ENCODE measurements around the gene COL16A1. TPM values are rescaled to one million over a fixed set of nuclear protein-coding genes. Genes with fewer than 3 reads are reported as not detected.
A peak's percentile ranks its signal among the peaks of the same experiment; 100 is the strongest.

The COL16A1 gene
- total and polyA plus RNA-seq, 2 of the 13 experiments (the other 11 are each of a cell fraction or from before 2014, with no cell fraction given), result 4.3 to 12.2 TPM

DNA sequence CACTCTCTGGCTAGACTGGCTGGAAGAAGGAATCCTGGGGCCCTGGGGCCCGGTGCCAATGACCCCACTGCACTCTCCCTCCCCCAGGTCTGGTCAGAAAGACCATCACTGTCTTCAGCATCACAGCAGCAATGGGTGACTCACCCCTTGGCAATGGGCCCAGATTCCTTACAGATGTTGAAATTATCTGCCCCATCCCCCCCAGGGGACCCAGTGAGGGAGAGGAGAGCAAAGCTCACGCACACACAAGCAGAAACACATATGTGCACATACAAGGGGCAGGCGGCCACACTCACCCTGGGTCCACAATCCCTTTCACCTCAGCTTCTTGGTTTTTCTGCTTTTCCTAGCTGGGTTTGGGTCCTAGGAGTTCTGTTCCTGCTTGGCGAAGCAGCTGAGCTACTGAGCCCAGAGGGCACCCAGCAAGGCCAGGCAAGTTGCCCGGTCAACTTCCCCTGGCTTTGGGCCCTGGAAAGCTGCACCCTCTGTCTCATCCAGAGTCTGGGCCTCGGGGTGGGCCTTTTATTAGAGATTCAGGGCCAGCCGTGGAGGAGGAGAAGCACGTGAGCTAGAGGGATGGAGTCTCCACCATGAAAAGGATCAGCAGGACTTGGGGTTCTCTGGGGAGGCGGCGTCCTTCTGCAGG, 2.6 kb downstream of the COL16A1 start (continued):
- TF ChIP-seq ZFP41 (CRISPR knock-in tag; IDR thresholded peaks at IDR 0.05; ENCODE audit: borderline replicate concordance), result no peak
- TF ChIP-seq ZNF781 (CRISPR knock-in tag; IDR thresholded peaks at IDR 0.05; ENCODE audit: borderline replicate concordance, not compliant biosample characterization), result peak; percentile 23
- TF ChIP-seq ZNF143 (CRISPR knock-in tag; IDR thresholded peaks at IDR 0.05), result no peak
- TF ChIP-seq, protein P1, sequence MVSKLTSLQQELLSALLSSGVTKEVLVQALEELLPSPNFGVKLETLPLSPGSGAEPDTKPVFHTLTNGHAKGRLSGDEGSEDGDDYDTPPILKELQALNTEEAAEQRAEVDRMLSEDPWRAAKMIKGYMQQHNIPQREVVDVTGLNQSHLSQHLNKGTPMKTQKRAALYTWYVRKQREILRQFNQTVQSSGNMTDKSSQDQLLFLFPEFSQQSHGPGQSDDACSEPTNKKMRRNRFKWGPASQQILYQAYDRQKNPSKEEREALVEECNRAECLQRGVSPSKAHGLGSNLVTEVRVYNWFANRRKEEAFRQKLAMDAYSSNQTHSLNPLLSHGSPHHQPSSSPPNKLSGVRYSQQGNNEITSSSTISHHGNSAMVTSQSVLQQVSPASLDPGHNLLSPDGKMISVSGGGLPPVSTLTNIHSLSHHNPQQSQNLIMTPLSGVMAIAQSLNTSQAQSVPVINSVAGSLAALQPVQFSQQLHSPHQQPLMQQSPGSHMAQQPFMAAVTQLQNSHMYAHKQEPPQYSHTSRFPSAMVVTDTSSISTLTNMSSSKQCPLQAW (CRISPR knock-in tag; IDR thresholded peaks at IDR 0.05), result peak; percentile 88
- TF ChIP-seq, protein P2, sequence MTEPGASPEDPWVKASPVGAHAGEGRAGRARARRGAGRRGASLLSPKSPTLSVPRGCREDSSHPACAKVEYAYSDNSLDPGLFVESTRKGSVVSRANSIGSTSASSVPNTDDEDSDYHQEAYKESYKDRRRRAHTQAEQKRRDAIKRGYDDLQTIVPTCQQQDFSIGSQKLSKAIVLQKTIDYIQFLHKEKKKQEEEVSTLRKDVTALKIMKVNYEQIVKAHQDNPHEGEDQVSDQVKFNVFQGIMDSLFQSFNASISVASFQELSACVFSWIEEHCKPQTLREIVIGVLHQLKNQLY (CRISPR knock-in tag; IDR thresholded peaks at IDR 0.05), result peak; percentile 36; the same call in 1 of the 2 replicates
- TF ChIP-seq, protein P3, sequence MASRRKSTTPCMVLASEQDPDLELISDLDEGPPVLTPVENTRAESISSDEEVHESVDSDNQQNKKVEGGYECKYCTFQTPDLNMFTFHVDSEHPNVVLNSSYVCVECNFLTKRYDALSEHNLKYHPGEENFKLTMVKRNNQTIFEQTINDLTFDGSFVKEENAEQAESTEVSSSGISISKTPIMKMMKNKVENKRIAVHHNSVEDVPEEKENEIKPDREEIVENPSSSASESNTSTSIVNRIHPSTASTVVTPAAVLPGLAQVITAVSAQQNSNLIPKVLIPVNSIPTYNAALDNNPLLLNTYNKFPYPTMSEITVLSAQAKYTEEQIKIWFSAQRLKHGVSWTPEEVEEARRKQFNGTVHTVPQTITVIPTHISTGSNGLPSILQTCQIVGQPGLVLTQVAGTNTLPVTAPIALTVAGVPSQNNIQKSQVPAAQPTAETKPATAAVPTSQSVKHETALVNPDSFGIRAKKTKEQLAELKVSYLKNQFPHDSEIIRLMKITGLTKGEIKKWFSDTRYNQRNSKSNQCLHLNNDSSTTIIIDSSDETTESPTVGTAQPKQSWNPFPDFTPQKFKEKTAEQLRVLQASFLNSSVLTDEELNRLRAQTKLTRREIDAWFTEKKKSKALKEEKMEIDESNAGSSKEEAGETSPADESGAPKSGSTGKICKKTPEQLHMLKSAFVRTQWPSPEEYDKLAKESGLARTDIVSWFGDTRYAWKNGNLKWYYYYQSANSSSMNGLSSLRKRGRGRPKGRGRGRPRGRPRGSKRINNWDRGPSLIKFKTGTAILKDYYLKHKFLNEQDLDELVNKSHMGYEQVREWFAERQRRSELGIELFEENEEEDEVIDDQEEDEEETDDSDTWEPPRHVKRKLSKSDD (CRISPR knock-in tag; IDR thresholded peaks at IDR 0.05; ENCODE audit: low read depth), result 0 out of 2 replicates have a peak, but pooled peaks have one; percentile 26
- no peak for TF ChIP-seq SOX6 (IDR thresholded peaks at IDR 0.05)
- peak; percentile 88 for TF ChIP-seq SOX6 (CRISPR knock-in tag; IDR thresholded peaks at IDR 0.05)
- TF ChIP-seq, protein P4, sequence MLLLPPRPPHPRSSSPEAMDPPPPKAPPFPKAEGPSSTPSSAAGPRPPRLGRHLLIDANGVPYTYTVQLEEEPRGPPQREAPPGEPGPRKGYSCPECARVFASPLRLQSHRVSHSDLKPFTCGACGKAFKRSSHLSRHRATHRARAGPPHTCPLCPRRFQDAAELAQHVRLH (CRISPR knock-in tag; IDR thresholded peaks at IDR 0.05; ENCODE audit: borderline replicate concordance, low read depth), result peak; percentile 68; the same call in 1 of the 2 replicates
- no peak for TF ChIP-seq SMYD3 (CRISPR knock-in tag; IDR thresholded peaks at IDR 0.05)
- TF ChIP-seq DPF2 (CRISPR knock-in tag; IDR thresholded peaks at IDR 0.05; ENCODE audit: borderline replicate concordance, low read depth), result peak; percentile 93
- TF ChIP-seq TGIF2 (CRISPR knock-in tag; IDR thresholded peaks at IDR 0.05), result 0 out of 2 replicates have a peak, but pooled peaks have one; percentile 18
- TF ChIP-seq BHLHE40 (IDR thresholded peaks at IDR 0.05; ENCODE audit: low read length), result peak; percentile 19; the same call in 1 of the 2 replicates
- peak; percentile 51 for TF ChIP-seq ZNF629 (CRISPR knock-in tag; conservative IDR thresholded peaks at IDR 0.05)
- TF ChIP-seq, protein P5, sequence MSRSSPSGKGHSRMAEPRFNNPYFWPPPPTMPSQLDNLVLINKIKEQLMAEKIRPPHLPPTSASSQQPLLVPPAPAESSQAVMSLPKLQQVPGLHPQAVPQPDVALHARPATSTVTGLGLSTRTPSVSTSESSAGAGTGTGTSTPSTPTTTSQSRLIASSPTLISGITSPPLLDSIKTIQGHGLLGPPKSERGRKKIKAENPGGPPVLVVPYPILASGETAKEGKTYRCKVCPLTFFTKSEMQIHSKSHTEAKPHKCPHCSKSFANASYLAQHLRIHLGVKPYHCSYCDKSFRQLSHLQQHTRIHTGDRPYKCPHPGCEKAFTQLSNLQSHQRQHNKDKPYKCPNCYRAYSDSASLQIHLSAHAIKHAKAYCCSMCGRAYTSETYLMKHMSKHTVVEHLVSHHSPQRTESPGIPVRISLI (CRISPR knock-in tag; IDR thresholded peaks at IDR 0.05; ENCODE audit: borderline replicate concordance), result no peak
- TF ChIP-seq CBFB (CRISPR knock-in tag; IDR thresholded peaks at IDR 0.05), result peak; percentile 52; the same call in 1 of the 2 replicates
- TF ChIP-seq, protein P6, sequence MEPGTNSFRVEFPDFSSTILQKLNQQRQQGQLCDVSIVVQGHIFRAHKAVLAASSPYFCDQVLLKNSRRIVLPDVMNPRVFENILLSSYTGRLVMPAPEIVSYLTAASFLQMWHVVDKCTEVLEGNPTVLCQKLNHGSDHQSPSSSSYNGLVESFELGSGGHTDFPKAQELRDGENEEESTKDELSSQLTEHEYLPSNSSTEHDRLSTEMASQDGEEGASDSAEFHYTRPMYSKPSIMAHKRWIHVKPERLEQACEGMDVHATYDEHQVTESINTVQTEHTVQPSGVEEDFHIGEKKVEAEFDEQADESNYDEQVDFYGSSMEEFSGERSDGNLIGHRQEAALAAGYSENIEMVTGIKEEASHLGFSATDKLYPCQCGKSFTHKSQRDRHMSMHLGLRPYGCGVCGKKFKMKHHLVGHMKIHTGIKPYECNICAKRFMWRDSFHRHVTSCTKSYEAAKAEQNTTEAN (CRISPR knock-in tag; conservative IDR thresholded peaks at IDR 0.05), result peak; percentile 90
- TF ChIP-seq, protein P7, sequence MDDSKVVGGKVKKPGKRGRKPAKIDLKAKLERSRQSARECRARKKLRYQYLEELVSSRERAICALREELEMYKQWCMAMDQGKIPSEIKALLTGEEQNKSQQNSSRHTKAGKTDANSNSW (CRISPR knock-in tag; IDR thresholded peaks at IDR 0.05; ENCODE audit: borderline replicate concordance), result no peak
- TF ChIP-seq, protein P8, sequence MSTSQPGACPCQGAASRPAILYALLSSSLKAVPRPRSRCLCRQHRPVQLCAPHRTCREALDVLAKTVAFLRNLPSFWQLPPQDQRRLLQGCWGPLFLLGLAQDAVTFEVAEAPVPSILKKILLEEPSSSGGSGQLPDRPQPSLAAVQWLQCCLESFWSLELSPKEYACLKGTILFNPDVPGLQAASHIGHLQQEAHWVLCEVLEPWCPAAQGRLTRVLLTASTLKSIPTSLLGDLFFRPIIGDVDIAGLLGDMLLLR (CRISPR knock-in tag; IDR thresholded peaks at IDR 0.05), result 0 out of 2 replicates have a peak, but pooled peaks have one; percentile 17
- 0 out of 2 replicates have a peak, but pooled peaks have one; percentile 39 for TF ChIP-seq GTF2F1 (IDR thresholded peaks at IDR 0.05; ENCODE audit: low read length)
